ENCODE results near the gene UGT1A9.

UGT1A9 gene

GRCh38 chr2:233791151-233791882 is 119.6 kb downstream of the UGT1A9 start:
- Histone ChIP-seq H3F3A (ENCODE audit: control insufficient read depth, insufficient read depth) (no peaks in the 10 kb centered on the region), H3K4me3 (ENCODE audit: low read length) (no peak overlapping the region), H3K4me1 (ENCODE audit: control insufficient read depth, low read length) (peaks cover 5% of the 10 kb centered on the region; the same call in 1 of the 2 replicates), H4K20me1 (ENCODE audit: control insufficient read depth, insufficient read depth, low read depth, low read length) (no peaks in the 10 kb centered on the region), H3K4me2 (ENCODE audit: low read length) (no peak overlapping the region), H3K27me3 (ENCODE audit: control insufficient read depth, low read length) (no peaks in the 10 kb centered on the region), H3K27ac (ENCODE audit: low read depth, low read length) (no peak overlapping the region), H3K79me2 (ENCODE audit: control insufficient read depth, low read length) (no peaks in the 10 kb centered on the region), H3K36me3 (ENCODE audit: control insufficient read depth, low read length) (no peaks in the 10 kb centered on the region), H3K9me2 (replicated peaks; ENCODE audit: control insufficient read depth, low read length) (no peaks in the 10 kb centered on the region), H3K9me3 (ENCODE audit: control insufficient read depth, insufficient read depth, low read length) (no peaks in the 10 kb centered on the region)
- TF ChIP-seq EZH2phosphoT487 (IDR thresholded peaks at IDR 0.05; ENCODE audit: borderline replicate concordance, low read length) (no peak), CTCF (IDR thresholded peaks at IDR 0.05; ENCODE audit: low read depth, low read length, poor library complexity, severe bottlenecking) (no peak)

GRCh38 chr2:233791883-233792329 is 120.2 kb downstream of the UGT1A9 start:
- no peak for TF ChIP-seq EZH2phosphoT487 (IDR thresholded peaks at IDR 0.05; ENCODE audit: borderline replicate concordance, low read length)
- TF ChIP-seq CTCF (IDR thresholded peaks at IDR 0.05; ENCODE audit: low read depth, low read length, poor library complexity, severe bottlenecking), result no peak
- no peaks in the 10 kb centered on the region for H3K79me2 ChIP-seq (ENCODE audit: control insufficient read depth, low read length)
- H3K9me2 ChIP-seq (replicated peaks; ENCODE audit: control insufficient read depth, low read length), result no peaks in the 10 kb centered on the region
- H3K27ac ChIP-seq (ENCODE audit: low read depth, low read length), result no peak overlapping the region
- H3K9me3 ChIP-seq (ENCODE audit: control insufficient read depth, insufficient read depth, low read length), result no peaks in the 10 kb centered on the region
- H3K4me2 ChIP-seq (ENCODE audit: low read length), result no peak overlapping the region
- no peaks in the 10 kb centered on the region for H4K20me1 ChIP-seq (ENCODE audit: control insufficient read depth, insufficient read depth, low read depth, low read length)
- no peaks in the 10 kb centered on the region for H3K36me3 ChIP-seq (ENCODE audit: control insufficient read depth, low read length)
- no peaks in the 10 kb centered on the region for H3K27me3 ChIP-seq (ENCODE audit: control insufficient read depth, low read length)
- no peak overlapping the region for H3K4me3 ChIP-seq (ENCODE audit: low read length)
- H3F3A ChIP-seq (ENCODE audit: control insufficient read depth, insufficient read depth), result no peaks in the 10 kb centered on the region
- H3K4me1 ChIP-seq (ENCODE audit: control insufficient read depth, low read length), result peaks cover 5% of the 10 kb centered on the region; the same call in 1 of the 2 replicates

DNA sequence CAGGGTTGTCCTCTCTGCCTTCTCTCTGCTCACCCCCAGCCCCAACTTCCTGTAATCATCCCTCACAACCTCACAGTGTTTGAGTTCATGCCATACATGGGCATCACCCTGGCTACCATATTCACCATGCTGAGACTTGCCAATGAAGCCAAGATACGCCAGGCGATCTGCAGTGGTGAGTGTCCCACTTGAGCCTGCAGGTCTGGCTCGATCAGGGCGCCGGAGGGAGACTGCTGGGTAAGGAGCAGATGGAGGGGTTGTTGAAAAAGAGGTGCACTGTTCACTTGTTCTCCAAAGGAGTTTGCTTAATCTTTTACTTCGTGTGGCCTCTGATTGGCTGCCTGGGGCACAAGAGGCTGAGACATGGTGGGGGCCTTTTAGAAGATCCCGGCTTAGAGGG is 121.0 kb downstream of the UGT1A9 start:
- no peak overlapping the region for H3K4me2 ChIP-seq (ENCODE audit: low read length)
- H3K9me2 ChIP-seq (replicated peaks; ENCODE audit: control insufficient read depth, low read length), result no peaks in the 10 kb centered on the region
- TF ChIP-seq EZH2phosphoT487 (IDR thresholded peaks at IDR 0.05; ENCODE audit: borderline replicate concordance, low read length) (no peak), CTCF (IDR thresholded peaks at IDR 0.05; ENCODE audit: low read depth, low read length, poor library complexity, severe bottlenecking) (no peak)
- H3K27me3 ChIP-seq (ENCODE audit: control insufficient read depth, low read length), result no peaks in the 10 kb centered on the region
- H3K79me2 ChIP-seq (ENCODE audit: control insufficient read depth, low read length), result no peaks in the 10 kb centered on the region
- no peaks in the 10 kb centered on the region for H3K9me3 ChIP-seq (ENCODE audit: control insufficient read depth, insufficient read depth, low read length)
- no peaks in the 10 kb centered on the region for H3K36me3 ChIP-seq (ENCODE audit: control insufficient read depth, low read length)
- no peak overlapping the region for H3K4me3 ChIP-seq (ENCODE audit: low read length)
- no peaks in the 10 kb centered on the region for H4K20me1 ChIP-seq (ENCODE audit: control insufficient read depth, insufficient read depth, low read depth, low read length)
- no peak overlapping the region for H3K27ac ChIP-seq (ENCODE audit: low read depth, low read length)
- no peaks in the 10 kb centered on the region for H3F3A ChIP-seq (ENCODE audit: control insufficient read depth, insufficient read depth)
- H3K4me1 ChIP-seq (ENCODE audit: control insufficient read depth, low read length), result peaks cover 5% of the 10 kb centered on the region; the same call in 1 of the 2 replicates
